CD14-positive monocyte (primary cell): ENCODE measurements around the gene HSDL1. TPM values are rescaled to one million over a fixed set of nuclear protein-coding genes. Genes with fewer than 3 reads are reported as not detected.

ENCODE experiments used
- DNase-seq, 3 donors: peaks; one replicate each; pipeline ENCODE4 v3.0.0-alpha.2; 2011 to 2022
- H2AFZ ChIP-seq: 2 replicates; pipeline ENCODE4 v1.6.0; 2012; ENCODE audit warnings: mild to moderate bottlenecking, low read depth, low read length, inconsistent platforms; ENCODE audit not compliant: insufficient read depth, poor library complexity, severe bottlenecking
- H3K27ac ChIP-seq, 2 donors: 1 replicate in 1 of 2; 2 replicates in 1 of 2; pipeline ENCODE4 v1.5.1; 2012 to 2013; ENCODE audit warnings: low read length in 2 of 2, control low read depth in 1 of 2, inconsistent platforms in 1 of 2, low read depth in 1 of 2, mild to moderate bottlenecking in 1 of 2
- H3K27me3 ChIP-seq, 2 donors: one replicate each; pipeline versions ENCODE4 v1.6.0 to v1.6.1; 2011 to 2013; ENCODE audit warnings: low read length in 2 of 2; ENCODE audit not compliant: control insufficient read depth in 2 of 2, insufficient read depth in 2 of 2
- H3K36me3 ChIP-seq, 2 donors: replicated peaks in 1 of 2; 1 replicate in 1 of 2; 2 replicates in 1 of 2; pipeline versions ENCODE4 v1.5.1 to v1.6.1; 2012 to 2013; ENCODE audit warnings: low read length in 2 of 2, control low read depth in 1 of 2, inconsistent platforms in 1 of 2, mild to moderate bottlenecking in 1 of 2; ENCODE audit not compliant: insufficient read depth in 2 of 2, control insufficient read depth in 1 of 2
- H3K4me1 ChIP-seq, 2 donors: 1 replicate in 1 of 2; 2 replicates in 1 of 2; pipeline versions ENCODE4 v1.5.1 to v1.6.1; 2012 to 2013; ENCODE audit warnings: low read length in 2 of 2, control low read depth in 1 of 2, inconsistent platforms in 1 of 2, mild to moderate bottlenecking in 1 of 2, moderate library complexity in 1 of 2; ENCODE audit not compliant: insufficient read depth in 2 of 2, control insufficient read depth in 1 of 2
- H3K4me2 ChIP-seq: replicated peaks from 2 replicates; pipeline ENCODE3; 2012; ENCODE audit warnings: low read length, moderate library complexity, mild to moderate bottlenecking; ENCODE audit not compliant: poor library complexity, severe bottlenecking; ENCODE audit errors: extremely low read depth
- H3K4me3 ChIP-seq, 3 experiments: fragments of 200-600 bp in 1 of 3; sonication (generic) in 1 of 3; replicated peaks in 1 of 3; 1 replicate in 2 of 3; 2 replicates in 1 of 3; pipeline ENCODE4 v1.5.1; 2011 to 2013; ENCODE audit warnings: low read length in 3 of 3, mild to moderate bottlenecking in 3 of 3, control low read depth in 2 of 3, low read depth in 2 of 3, inconsistent platforms in 1 of 3, moderate library complexity in 1 of 3
- H3K79me2 ChIP-seq: 2 replicates; pipeline ENCODE4 v1.6.0; 2012; ENCODE audit warnings: mild to moderate bottlenecking, control low read depth, inconsistent platforms, low read length, moderate library complexity; ENCODE audit not compliant: insufficient read depth
- H3K9ac ChIP-seq: 2 replicates; pipeline ENCODE4 v1.6.0; 2017; ENCODE audit warnings: low read length, mild to moderate bottlenecking; ENCODE audit not compliant: insufficient read depth, poor library complexity, severe bottlenecking
- H3K9me3 ChIP-seq, 2 donors: replicated peaks in 1 of 2; 1 replicate in 1 of 2; 2 replicates in 1 of 2; pipeline versions ENCODE4 v1.5.1 to v1.6.1; 2012 to 2013; ENCODE audit warnings: low read length in 2 of 2, control low read depth in 1 of 2; ENCODE audit not compliant: control insufficient read depth in 1 of 2, insufficient read depth in 1 of 2
- H4K20me1 ChIP-seq: 2 replicates; pipeline ENCODE4 v1.6.0; 2012; ENCODE audit warnings: mild to moderate bottlenecking, low read length, control low read depth, moderate library complexity; ENCODE audit not compliant: insufficient read depth
- H3K27ac Mint-ChIP-seq, 7 donors: one replicate each; pipeline ENCODE4 v1.8.0; 2020; ENCODE audit warnings: mild to moderate bottlenecking in 7 of 7, mixed read lengths in 7 of 7, moderate library complexity in 6 of 7, inconsistent platforms in 2 of 7
- H3K27me3 Mint-ChIP-seq, 3 donors: one replicate each; pipeline ENCODE4 v1.8.0; 2021 to 2022; ENCODE audit warnings: low read depth in 3 of 3, mild to moderate bottlenecking in 3 of 3, mixed read lengths in 3 of 3, moderate library complexity in 3 of 3, inconsistent platforms in 1 of 3
- H3K36me3 Mint-ChIP-seq, 2 donors: one replicate each; pipeline ENCODE4 v1.8.0; 2020; ENCODE audit warnings: mixed read lengths in 2 of 2, inconsistent platforms in 1 of 2, mild to moderate bottlenecking in 1 of 2
- H3K4me1 Mint-ChIP-seq: one replicate; pipeline ENCODE4 v1.8.0; 2020; ENCODE audit warnings: mild to moderate bottlenecking, mixed read lengths
- H3K4me3 Mint-ChIP-seq, 2 donors: one replicate each; pipeline ENCODE4 v1.8.0; 2020; ENCODE audit warnings: mild to moderate bottlenecking in 2 of 2, mixed read lengths in 2 of 2, moderate library complexity in 1 of 2
- H3K9me3 Mint-ChIP-seq, 7 donors: one replicate each; pipeline ENCODE4 v1.8.0; 2020 to 2022; ENCODE audit warnings: mixed read lengths in 7 of 7, mild to moderate bottlenecking in 6 of 7, moderate library complexity in 6 of 7, inconsistent platforms in 2 of 7
- WGBS: methylation state at CpG from one replicate; pipeline ENCODE4 v1.1.5; 2013; ENCODE audit warnings: missing lambda C conversion rate; ENCODE audit not compliant: insufficient coverage; 5-methylcytosine and 5-hydroxymethylcytosine counted together
- intact Hi-C, 2 donors: fragments of 100-400 bp; cut with micrococcal nuclease; formaldehyde crosslinking; loops; one replicate each; pipeline versions ENCODE4 v1.15.0 to v1.15.1; 2023
- polyA plus RNA-seq, 3 donors: library from polyadenylated mRNA; depleted of rRNA in 1 of 3; unstranded in 2 of 3; stranded (reverse) in 1 of 3; fragments of 300-500 nt in 2 of 3; fragments of >200 nt in 1 of 3; fragmentation: Illumina TruSeq in 2 of 3; gene quantifications; 1 replicate in 2 of 3; 2 replicates in 1 of 3; pipeline ENCODE4 v1.2.3, GENCODE V29; 2012 to 2021
- TF ChIP-seq, protein P1 (sequence below): fragments of 200-600 bp; IDR thresholded peaks from one replicate; pipeline ENCODE4 v1.8.0; 2022; ENCODE audit warnings: antibody characterized with exemption, mild to moderate bottlenecking

Gene HSDL1
- polyA plus RNA-seq, 3 donors: 7.3 to 13.3 (median 8.0) TPM

DNA sequence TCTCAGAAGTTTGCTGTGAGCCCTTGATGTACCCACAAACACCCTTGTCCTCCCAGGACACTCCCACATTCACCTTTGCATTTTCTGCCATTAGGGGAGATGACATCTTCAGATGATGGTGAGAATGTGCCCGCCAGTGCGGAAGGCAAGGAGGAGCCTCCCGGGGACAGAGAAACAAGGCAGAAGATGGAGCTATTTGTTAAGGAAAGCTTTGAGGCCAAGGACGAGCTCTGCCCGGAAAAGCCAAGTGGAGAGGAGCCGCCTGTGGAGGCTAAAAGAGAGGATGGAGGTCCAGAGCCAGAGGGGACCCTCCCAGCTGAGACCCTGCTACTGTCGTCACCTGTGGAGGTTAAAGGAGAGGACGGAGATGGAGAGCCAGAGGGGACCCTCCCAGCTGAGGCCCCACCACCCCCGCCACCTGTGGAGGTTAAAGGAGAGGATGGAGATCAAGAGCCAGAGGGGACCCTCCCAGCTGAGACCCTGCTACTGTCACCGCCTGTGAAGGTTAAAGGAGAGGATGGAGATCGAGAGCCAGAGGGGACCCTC, 24.9 kb upstream of the HSDL1 start:
- Histone ChIP-seq H3K9me3 (no peaks in the 10 kb centered on the region), H2AFZ (no peak overlapping the region), H3K36me3 (no peaks in the 10 kb centered on the region), H3K79me2 (no peaks in the 10 kb centered on the region), H3K4me2 (no peak overlapping the region), H3K27ac (no peak overlapping the region), H3K27me3 (peaks cover 2 to 8% of the 10 kb centered on the region in 2 donors), H3K9ac (no peak overlapping the region), H3K4me1 (peaks cover under 1 to 3% of the 10 kb centered on the region in 2 donors), H4K20me1 (no peaks in the 10 kb centered on the region), H3K4me3 (no peak overlapping the region)
- no peak for DNase-seq
- peaks cover 5% of the 10 kb centered on the region for H3K4me1 Mint-ChIP-seq
- peaks cover 9 to 24% (median 17%) of the 10 kb centered on the region in 3 donors for H3K27me3 Mint-ChIP-seq
- intact Hi-C loops: loop anchor here in 1 of 2 donors (5.0 kb wide), 1 partner anchor 38 kb away; no protein-coding TSS in a partner anchor
- peak overlapping the region in 1 of 7 donors; percentile 12 for H3K27ac Mint-ChIP-seq
- H3K36me3 Mint-ChIP-seq: no peaks in the 10 kb centered on the region
- TF ChIP-seq, protein P1, sequence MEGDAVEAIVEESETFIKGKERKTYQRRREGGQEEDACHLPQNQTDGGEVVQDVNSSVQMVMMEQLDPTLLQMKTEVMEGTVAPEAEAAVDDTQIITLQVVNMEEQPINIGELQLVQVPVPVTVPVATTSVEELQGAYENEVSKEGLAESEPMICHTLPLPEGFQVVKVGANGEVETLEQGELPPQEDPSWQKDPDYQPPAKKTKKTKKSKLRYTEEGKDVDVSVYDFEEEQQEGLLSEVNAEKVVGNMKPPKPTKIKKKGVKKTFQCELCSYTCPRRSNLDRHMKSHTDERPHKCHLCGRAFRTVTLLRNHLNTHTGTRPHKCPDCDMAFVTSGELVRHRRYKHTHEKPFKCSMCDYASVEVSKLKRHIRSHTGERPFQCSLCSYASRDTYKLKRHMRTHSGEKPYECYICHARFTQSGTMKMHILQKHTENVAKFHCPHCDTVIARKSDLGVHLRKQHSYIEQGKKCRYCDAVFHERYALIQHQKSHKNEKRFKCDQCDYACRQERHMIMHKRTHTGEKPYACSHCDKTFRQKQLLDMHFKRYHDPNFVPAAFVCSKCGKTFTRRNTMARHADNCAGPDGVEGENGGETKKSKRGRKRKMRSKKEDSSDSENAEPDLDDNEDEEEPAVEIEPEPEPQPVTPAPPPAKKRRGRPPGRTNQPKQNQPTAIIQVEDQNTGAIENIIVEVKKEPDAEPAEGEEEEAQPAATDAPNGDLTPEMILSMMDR: no peak
- peaks cover 0 to 3% (median 0%) of the 10 kb centered on the region in 7 donors for H3K9me3 Mint-ChIP-seq
- WGBS: 91% methylated on average over 8 of the region's 11 CpGs
- no peak overlapping the region for H3K4me3 Mint-ChIP-seq

DNA sequence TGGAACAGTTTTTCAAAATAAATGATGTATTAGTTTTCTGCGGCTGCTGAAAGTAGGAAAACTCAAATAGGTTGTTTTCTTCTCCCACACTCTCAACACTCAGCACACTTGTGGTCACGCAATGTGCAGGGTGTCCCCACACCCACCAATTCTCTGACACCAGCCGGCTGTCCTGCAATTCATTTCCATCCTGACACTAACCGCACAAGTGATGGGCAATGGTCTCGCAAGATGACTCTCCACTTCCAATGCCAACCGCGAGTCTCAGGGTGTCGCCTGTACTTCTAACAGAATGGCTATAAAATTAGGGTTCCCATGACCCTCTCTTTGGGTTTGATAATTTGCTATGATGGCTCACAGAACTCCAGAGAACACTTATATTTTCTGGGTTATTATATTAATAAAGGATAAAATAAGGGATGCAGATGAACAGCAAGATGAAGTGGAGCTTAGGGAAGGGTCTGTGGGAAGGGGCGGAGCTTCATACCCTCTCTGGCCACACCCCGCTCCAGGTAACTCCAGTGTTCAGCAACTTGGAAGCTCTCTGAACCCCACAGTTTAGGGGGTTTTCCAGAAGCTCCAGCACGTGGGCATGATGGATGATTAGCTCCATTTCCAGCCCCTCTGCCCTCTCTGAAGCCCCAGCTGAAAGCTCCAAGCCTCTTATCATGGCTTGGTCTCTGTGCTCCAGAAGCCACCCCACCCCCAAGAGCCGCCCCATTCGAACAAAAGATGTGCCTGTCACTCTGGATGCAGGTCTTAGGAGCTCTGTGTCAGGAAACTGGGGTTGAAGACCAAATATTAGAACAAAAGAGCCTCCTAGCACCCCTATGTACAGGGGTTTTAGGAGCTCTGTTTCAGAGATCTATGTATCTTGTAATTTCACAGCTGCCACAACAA, 22.1 kb upstream of the HSDL1 start:
- Mint-ChIP-seq H3K27ac (no peak overlapping the region), H3K4me3 (no peak overlapping the region), H3K27me3 (peaks cover 11 to 33% (median 30%) of the 10 kb centered on the region in 3 donors), H3K4me1 (no peaks in the 10 kb centered on the region), H3K9me3 (peaks cover 0 to 3% (median 0%) of the 10 kb centered on the region in 7 donors), H3K36me3 (no peaks in the 10 kb centered on the region)
- Histone ChIP-seq H3K4me3 (no peak overlapping the region), H3K36me3 (no peaks in the 10 kb centered on the region), H3K9ac (no peak overlapping the region), H3K79me2 (no peaks in the 10 kb centered on the region), H3K4me1 (no peaks in the 10 kb centered on the region), H3K4me2 (no peak overlapping the region), H3K27ac (no peak overlapping the region), H4K20me1 (no peaks in the 10 kb centered on the region), H3K27me3 (peaks cover 2 to 12% of the 10 kb centered on the region in 2 donors), H3K9me3 (no peaks in the 10 kb centered on the region), H2AFZ (no peak overlapping the region)
- TF ChIP-seq, protein P1: no peak
- intact Hi-C loops: no loop called here
- no peak for DNase-seq
- WGBS: 65% methylated on average over 4 of the region's 13 CpGs
